Endothelial cell (in vitro differentiated cells): ENCODE data around the gene SLC8A1. TPM values are rescaled to one million over a fixed set of nuclear protein-coding genes. Genes with fewer than 3 reads are reported as not detected.

Experiments
- DNase-seq: peaks from one replicate; pipeline ENCODE4 v3.0.0; 2021; ENCODE audit warnings: low spot score
- H3K27ac Mint-ChIP-seq: one replicate; pipeline ENCODE4 v1.8.0; 2021; ENCODE audit warnings: mixed read lengths, inconsistent platforms; ENCODE audit not compliant: unreplicated experiment
- H3K27me3 Mint-ChIP-seq: one replicate; pipeline ENCODE4 v1.8.0; 2021; ENCODE audit warnings: mild to moderate bottlenecking, moderate library complexity, mixed read lengths, inconsistent platforms; ENCODE audit not compliant: unreplicated experiment
- H3K36me3 Mint-ChIP-seq: one replicate; pipeline ENCODE4 v1.8.0; 2021; ENCODE audit warnings: mild to moderate bottlenecking, low read depth, mixed read lengths, inconsistent platforms; ENCODE audit not compliant: unreplicated experiment
- H3K4me1 Mint-ChIP-seq: one replicate; pipeline ENCODE4 v1.8.0; 2021; ENCODE audit warnings: mild to moderate bottlenecking, mixed read lengths, inconsistent platforms; ENCODE audit not compliant: unreplicated experiment
- H3K4me3 Mint-ChIP-seq: one replicate; pipeline ENCODE4 v1.8.0; 2021; ENCODE audit warnings: mild to moderate bottlenecking, mixed read lengths, inconsistent platforms; ENCODE audit not compliant: unreplicated experiment
- H3K9me3 Mint-ChIP-seq: one replicate; pipeline ENCODE4 v1.8.0; 2021; ENCODE audit warnings: mixed read lengths, inconsistent platforms; ENCODE audit not compliant: unreplicated experiment
- total RNA-seq: library from RNA; stranded (reverse); fragmentation: NEBNext Ultra II Directional; extraction: Animal tissue kit (Norgen Biotek cat#: 25700); gene quantifications from one replicate; pipeline ENCODE4 v1.2.1, GENCODE V29; 2021; ENCODE audit not compliant: unreplicated experiment
- TF ChIP-seq, protein P1 (sequence below): fragments of 200-600 bp; sonication (generic); IDR thresholded peaks from one replicate; pipeline ENCODE4 v1.5.0; 2021; ENCODE audit warnings: antibody characterized with exemption; ENCODE audit not compliant: unreplicated experiment

The SLC8A1 gene
- total RNA-seq, 1 donor from 2014 or later: 0.80 TPM

DNA sequence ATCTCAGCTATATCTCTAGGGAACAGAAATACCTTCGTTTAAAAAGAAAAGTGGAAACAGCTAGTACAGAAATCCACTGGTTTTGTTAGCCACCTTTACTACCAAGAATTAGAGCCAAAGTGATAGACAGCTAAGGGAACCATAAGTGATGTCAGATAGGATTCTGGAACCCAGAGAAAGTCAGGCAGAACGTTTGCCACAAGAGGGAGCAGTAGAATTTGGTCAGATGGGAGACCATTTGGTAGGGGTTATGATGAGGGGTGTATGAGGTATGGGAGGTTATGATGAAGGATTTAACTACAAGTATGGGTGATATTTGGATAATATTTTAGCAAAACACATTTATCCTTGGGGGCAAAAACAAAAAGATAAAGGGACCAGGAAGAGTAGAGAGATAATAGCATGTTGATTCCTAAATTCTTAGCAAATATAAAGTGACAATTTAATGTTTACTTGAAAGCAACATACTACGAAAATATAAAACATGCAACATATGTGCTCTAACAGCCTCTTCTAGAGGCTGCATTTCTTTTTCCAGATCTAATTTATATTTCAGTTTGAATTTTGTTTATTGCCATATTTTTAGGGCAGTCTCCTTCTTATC is 3.3 kb downstream of the SLC8A1 start:
- no peaks in the 10 kb centered on the region for H3K36me3 Mint-ChIP-seq
- TF ChIP-seq, protein P1, sequence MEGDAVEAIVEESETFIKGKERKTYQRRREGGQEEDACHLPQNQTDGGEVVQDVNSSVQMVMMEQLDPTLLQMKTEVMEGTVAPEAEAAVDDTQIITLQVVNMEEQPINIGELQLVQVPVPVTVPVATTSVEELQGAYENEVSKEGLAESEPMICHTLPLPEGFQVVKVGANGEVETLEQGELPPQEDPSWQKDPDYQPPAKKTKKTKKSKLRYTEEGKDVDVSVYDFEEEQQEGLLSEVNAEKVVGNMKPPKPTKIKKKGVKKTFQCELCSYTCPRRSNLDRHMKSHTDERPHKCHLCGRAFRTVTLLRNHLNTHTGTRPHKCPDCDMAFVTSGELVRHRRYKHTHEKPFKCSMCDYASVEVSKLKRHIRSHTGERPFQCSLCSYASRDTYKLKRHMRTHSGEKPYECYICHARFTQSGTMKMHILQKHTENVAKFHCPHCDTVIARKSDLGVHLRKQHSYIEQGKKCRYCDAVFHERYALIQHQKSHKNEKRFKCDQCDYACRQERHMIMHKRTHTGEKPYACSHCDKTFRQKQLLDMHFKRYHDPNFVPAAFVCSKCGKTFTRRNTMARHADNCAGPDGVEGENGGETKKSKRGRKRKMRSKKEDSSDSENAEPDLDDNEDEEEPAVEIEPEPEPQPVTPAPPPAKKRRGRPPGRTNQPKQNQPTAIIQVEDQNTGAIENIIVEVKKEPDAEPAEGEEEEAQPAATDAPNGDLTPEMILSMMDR: peak; percentile 47
- H3K4me1 Mint-ChIP-seq: peaks cover 14% of the 10 kb centered on the region
- no peak overlapping the region for H3K4me3 Mint-ChIP-seq
- DNase-seq: peak; percentile 42
- H3K9me3 Mint-ChIP-seq: no peaks in the 10 kb centered on the region
- no peak overlapping the region for H3K27ac Mint-ChIP-seq
- H3K27me3 Mint-ChIP-seq: peaks cover 17% of the 10 kb centered on the region

DNA sequence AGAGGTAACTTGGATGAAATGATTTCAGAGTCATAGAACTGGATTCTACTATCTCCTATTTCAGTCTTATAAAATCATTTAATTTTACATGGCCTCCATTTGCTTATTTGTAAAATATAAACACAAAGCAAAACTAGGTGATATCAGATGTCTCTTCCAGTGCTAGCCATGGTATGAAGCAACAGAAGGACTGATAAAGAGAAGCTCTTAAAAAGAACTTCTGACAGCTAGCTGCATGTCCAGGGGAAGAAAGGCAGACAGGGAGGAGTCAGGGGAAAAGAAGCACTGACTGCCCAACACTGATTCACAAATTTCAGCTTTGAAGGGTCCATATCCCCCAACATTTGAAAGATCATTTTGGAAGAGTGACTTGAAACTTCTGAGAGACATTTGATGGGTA is 6.4 kb downstream of the SLC8A1 start:
- Mint-ChIP-seq H3K4me3 (no peak overlapping the region), H3K9me3 (no peaks in the 10 kb centered on the region), H3K4me1 (peaks cover under 1% of the 10 kb centered on the region), H3K27me3 (no peaks in the 10 kb centered on the region), H3K27ac (no peak overlapping the region), H3K36me3 (no peaks in the 10 kb centered on the region)
- DNase-seq: no peak
- TF ChIP-seq, protein P1: no peak

DNA sequence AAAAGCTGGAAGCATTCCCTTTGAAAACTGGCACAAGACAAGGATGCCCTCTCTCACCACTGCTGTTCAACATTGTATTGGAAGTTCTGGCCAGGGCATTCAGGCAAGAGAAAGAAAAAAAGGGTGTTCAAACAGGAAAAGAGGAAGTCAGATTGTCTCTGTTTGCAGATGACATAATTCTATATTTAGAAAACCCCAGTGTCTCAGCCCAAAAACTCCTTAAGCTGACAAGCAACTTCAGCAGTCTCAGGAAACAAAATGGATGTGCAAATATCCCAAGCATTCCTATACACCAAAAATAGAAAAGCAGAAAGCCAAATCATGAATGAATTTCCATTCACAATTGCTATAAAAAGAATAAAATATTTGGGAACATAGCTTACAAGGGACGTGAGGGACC is 11.1 kb downstream of the SLC8A1 start:
- Mint-ChIP-seq H3K9me3 (no peaks in the 10 kb centered on the region), H3K36me3 (no peaks in the 10 kb centered on the region), H3K4me3 (no peak overlapping the region), H3K27me3 (no peaks in the 10 kb centered on the region), H3K27ac (no peak overlapping the region), H3K4me1 (no peaks in the 10 kb centered on the region)
- TF ChIP-seq, protein P1: no peak
- DNase-seq: no peak

DNA sequence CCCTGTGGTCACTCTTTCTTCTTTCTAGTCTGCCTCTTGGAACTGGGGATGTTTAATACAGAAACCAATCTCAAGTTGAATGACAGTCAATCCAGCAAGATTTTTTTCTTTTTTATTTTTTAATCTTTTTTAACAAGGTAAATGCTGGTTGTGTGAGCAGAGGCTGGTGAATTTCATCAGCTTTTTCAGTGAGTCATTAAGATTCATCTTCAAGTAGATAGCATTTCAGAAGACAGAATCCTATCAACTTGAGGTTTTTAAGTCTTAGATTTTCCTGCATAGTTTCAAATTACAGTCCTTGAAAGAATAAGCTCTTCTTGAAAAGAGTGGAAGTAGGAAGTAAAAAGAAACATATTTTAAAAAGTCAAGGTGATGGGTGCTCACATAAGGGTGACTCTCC is 12.4 kb downstream of the SLC8A1 start:
- TF ChIP-seq, protein P1: no peak
- H3K9me3 Mint-ChIP-seq: no peaks in the 10 kb centered on the region

DNA sequence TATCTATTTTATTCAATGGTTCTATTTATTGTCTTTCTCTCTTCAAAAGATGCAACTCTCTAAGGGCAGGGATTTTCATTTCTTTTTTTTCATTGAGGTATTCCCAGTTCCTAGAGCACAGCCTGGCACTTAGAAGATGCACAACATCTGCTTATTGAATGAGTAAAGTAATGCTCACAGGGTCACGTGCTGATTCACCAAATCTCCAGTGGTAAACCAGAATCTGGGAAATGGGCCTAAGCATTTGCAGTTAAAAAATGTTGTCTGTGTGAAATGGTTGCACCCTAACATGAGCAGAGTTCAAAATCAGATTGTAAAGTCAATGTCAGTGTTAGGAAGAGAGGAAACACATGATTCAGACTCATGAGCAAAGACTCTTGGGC is 15.8 kb downstream of the SLC8A1 start:
- Mint-ChIP-seq H3K9me3 (no peaks in the 10 kb centered on the region), H3K27ac (no peak overlapping the region)

More for the DNA sequence above, 12.4 kb downstream of the SLC8A1 start:
- DNase-seq: no peak
- Mint-ChIP-seq H3K27ac (no peak overlapping the region), H3K36me3 (no peaks in the 10 kb centered on the region), H3K4me1 (no peaks in the 10 kb centered on the region), H3K27me3 (no peaks in the 10 kb centered on the region), H3K4me3 (no peak overlapping the region)

More for the DNA sequence above, 15.8 kb downstream of the SLC8A1 start:
- Mint-ChIP-seq H3K36me3 (no peaks in the 10 kb centered on the region), H3K4me3 (no peak overlapping the region), H3K27me3 (no peaks in the 10 kb centered on the region), H3K4me1 (no peaks in the 10 kb centered on the region)
- DNase-seq: no peak
- TF ChIP-seq, protein P1: no peak
